Peyer's patch (tissue), 4 donors: ENCODE data around the gene PRR5. TPM values are rescaled to one million over a fixed set of nuclear protein-coding genes. Genes with fewer than 3 reads are reported as not detected.

ENCODE experiments used
- DNase-seq, 3 donors: peaks; one replicate each; pipeline ENCODE4 v3.0.0-alpha.2; 2017 to 2019
- H3K27ac ChIP-seq, 4 donors: fragments of 200-600 bp; sonication (generic); one replicate each; pipeline ENCODE4 v1.5.1; 2016 to 2019
- H3K27me3 ChIP-seq, 2 donors: fragments of 200-600 bp; sonication (generic); one replicate each; pipeline ENCODE4 v1.5.1; 2019
- H3K36me3 ChIP-seq, 3 donors: fragments of 200-600 bp; sonication (generic); one replicate each; pipeline ENCODE4 v1.5.1; 2016 to 2019
- H3K4me1 ChIP-seq, 4 donors: fragments of 200-600 bp; sonication (generic); one replicate each; pipeline ENCODE4 v1.5.1; 2016 to 2019
- H3K4me3 ChIP-seq, 4 donors: fragments of 200-600 bp; sonication (generic); 1 replicate in 3 of 4; 2 replicates in 1 of 4; pipeline ENCODE4 v1.5.1; 2016 to 2019; ENCODE audit warnings: mild to moderate bottlenecking in 1 of 4
- H3K9me3 ChIP-seq, 4 donors: fragments of 200-600 bp; sonication (generic); one replicate each; pipeline ENCODE4 v1.5.1; 2016 to 2019; ENCODE audit warnings: mild to moderate bottlenecking in 1 of 4
- CTCF ChIP-seq, 6 experiments: fragments of 450-650 bp in 4 of 6; fragments of 200-600 bp in 2 of 6; sonication (generic) in 1 of 6; IDR thresholded peaks; one replicate each; pipeline ENCODE4 v1.5.1; 2017 to 2019; ENCODE audit warnings: antibody characterized with exemption in 6 of 6, mild to moderate bottlenecking in 3 of 6, moderate library complexity in 1 of 6
- POLR2A ChIP-seq, 2 donors: fragments of 450-650 bp; IDR thresholded peaks; one replicate each; pipeline ENCODE4 v1.5.1; 2017; ENCODE audit warnings: antibody characterized with exemption in 2 of 2, mild to moderate bottlenecking in 2 of 2, moderate library complexity in 2 of 2
- total RNA-seq, 4 donors: library from RNA; depleted of rRNA; stranded (reverse); fragments of >200 nt; gene quantifications; one replicate each; pipeline ENCODE4 v1.1.0, GENCODE V29; 2016

Gene PRR5
- total RNA-seq, 4 donors from 2014 or later: 20.6 to 84.3 (median 51.0) TPM

DNA sequence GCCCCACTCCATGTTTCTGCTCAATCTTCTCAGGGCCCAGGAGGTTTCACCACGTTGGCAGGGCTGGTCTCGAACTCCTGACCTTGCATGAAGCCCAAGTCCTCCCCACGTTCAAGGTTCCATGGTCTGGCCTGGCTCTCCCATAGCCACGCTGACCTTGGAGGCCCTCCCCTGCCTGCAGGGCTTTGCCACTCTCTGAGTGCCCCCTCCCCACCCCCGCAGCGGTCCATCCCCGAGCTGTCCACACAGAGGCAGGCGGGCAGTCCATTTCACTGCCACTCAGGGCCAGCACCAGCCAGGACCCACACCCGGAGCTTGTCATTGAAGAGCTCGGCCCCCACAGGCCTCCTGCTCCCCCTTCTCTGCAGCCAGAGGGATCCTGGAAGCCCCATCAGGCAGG, 81.1 kb downstream of the PRR5 start:
- no peak for TF ChIP-seq CTCF (IDR thresholded peaks at IDR 0.05)
- no peak for TF ChIP-seq POLR2A (IDR thresholded peaks at IDR 0.05)
- Histone ChIP-seq H3K27ac (no peak overlapping the region), H3K27me3 (no peaks in the 10 kb centered on the region), H3K9me3 (no peaks in the 10 kb centered on the region), H3K36me3 (no peaks in the 10 kb centered on the region), H3K4me1 (no peaks in the 10 kb centered on the region), H3K4me3 (no peak overlapping the region)
- DNase-seq: peak in 1 of 3 donors; percentile 41

DNA sequence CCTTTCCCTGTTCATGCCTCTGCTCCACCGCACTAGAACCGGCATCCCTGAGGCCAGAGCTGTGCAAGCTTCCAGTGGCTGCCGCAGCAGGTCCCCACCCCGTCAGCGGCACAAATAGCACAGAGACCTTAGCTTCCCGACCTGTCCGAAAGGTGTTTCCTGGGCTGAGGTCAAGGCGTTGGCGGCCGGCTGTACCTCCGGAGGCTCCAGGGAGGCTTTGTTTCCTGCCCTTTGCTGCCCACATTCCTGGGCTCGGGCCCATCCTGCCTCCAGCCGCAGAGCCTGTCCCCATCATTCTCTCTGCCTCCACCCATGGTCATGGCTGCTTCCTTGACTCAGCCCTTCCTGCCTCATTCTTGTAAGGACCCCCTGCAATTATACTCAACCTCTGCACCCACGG, 81.6 kb downstream of the PRR5 start:
- Histone ChIP-seq H3K27me3 (no peaks in the 10 kb centered on the region), H3K36me3 (no peaks in the 10 kb centered on the region), H3K27ac (no peak overlapping the region), H3K4me1 (no peaks in the 10 kb centered on the region), H3K4me3 (no peak overlapping the region), H3K9me3 (no peaks in the 10 kb centered on the region)
- TF ChIP-seq POLR2A (IDR thresholded peaks at IDR 0.05) (no peak), CTCF (IDR thresholded peaks at IDR 0.05) (no peak)
- peak in 1 of 3 donors; percentile 34 for DNase-seq

- no peak for TF ChIP-seq POLR2A (IDR thresholded peaks at IDR 0.05)
- H3K27ac ChIP-seq: no peak overlapping the region
- no peak for DNase-seq
- H3K27me3 ChIP-seq: no peaks in the 10 kb centered on the region
- H3K9me3 ChIP-seq: no peaks in the 10 kb centered on the region
- H3K4me3 ChIP-seq: no peak overlapping the region
- H3K36me3 ChIP-seq: no peaks in the 10 kb centered on the region
- H3K4me1 ChIP-seq: no peaks in the 10 kb centered on the region
Measured at GRCh38 chr22:44786136-44786535, 84.1 kb downstream of the PRR5 start.

DNA sequence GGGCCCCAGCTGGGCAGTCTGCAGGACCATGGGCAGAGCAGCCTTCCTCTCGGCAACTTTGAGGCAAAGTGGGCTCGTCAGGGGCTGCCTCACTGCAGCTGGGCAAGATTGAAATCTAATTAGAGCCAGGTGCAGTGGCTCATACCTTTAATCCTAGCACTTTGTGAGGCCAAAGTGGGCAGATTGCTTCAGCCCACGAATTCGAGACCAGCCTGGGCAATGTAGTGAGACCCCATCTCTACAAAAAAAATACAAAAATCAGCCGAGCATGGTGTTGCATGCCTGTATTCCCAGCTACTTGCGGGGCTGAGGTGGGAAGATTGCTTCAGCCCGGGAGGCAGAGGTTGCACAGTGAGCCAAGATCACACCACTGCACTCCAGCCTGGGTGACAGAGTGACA, 84.6 kb downstream of the PRR5 start:
- no peaks in the 10 kb centered on the region for H3K36me3 ChIP-seq
- TF ChIP-seq POLR2A (IDR thresholded peaks at IDR 0.05): no peak
- TF ChIP-seq CTCF (IDR thresholded peaks at IDR 0.05): no peak
- H3K9me3 ChIP-seq: no peaks in the 10 kb centered on the region
- no peak overlapping the region for H3K4me3 ChIP-seq
- no peaks in the 10 kb centered on the region for H3K4me1 ChIP-seq
- H3K27ac ChIP-seq: no peak overlapping the region
- no peaks in the 10 kb centered on the region for H3K27me3 ChIP-seq
- no peak for DNase-seq

Other genes starting within 250 kb of the PRR5 start
- gene RTL6, start 204.0 kb upstream of the PRR5 start, total RNA-seq: 10 to 100 TPM; 10.7 to 18.6 (median 16.4) TPM
- 10 to 100 TPM; 14.9 to 38.8 (median 18.3) TPM for gene ARHGAP8, start 50.4 kb downstream of the PRR5 start, total RNA-seq